Transverse colon (tissue), 4 donors: ENCODE results near the gene SLC26A5. TPM values are rescaled to one million over a fixed set of nuclear protein-coding genes. Genes with fewer than 3 reads are reported as not detected.

ENCODE experiments used
- DNase-seq: peaks from one replicate; pipeline ENCODE4 v3.0.0-alpha.2; 2019
- H3K27ac ChIP-seq, 4 donors: fragments of 200-600 bp; sonication (generic); 2 replicates each; pipeline ENCODE4 v1.5.1; 2016 to 2018; ENCODE audit warnings: inconsistent platforms in 4 of 4
- H3K27me3 ChIP-seq: fragments of 200-600 bp; sonication (generic); 2 replicates; pipeline ENCODE4 v1.5.1; 2017; ENCODE audit warnings: inconsistent platforms
- H3K36me3 ChIP-seq, 4 donors: fragments of 200-600 bp; sonication (generic); 2 replicates each; pipeline ENCODE4 v1.5.1; 2017 to 2019; ENCODE audit warnings: inconsistent platforms in 4 of 4
- H3K4me1 ChIP-seq, 4 donors: fragments of 200-600 bp; sonication (generic); 2 replicates each; pipeline ENCODE4 v1.5.1; 2017 to 2020; ENCODE audit warnings: inconsistent platforms in 4 of 4
- H3K4me3 ChIP-seq, 4 donors: fragments of 200-600 bp; sonication (generic); 1 replicate in 1 of 4; 2 replicates in 3 of 4; pipeline versions ENCODE4 v1.5.1 to v1.6.1; 2017 to 2019; ENCODE audit warnings: inconsistent platforms in 4 of 4
- H3K9me3 ChIP-seq, 2 donors: fragments of 200-600 bp; sonication (generic); 2 replicates each; pipeline ENCODE4 v1.5.1; 2017 to 2019; ENCODE audit warnings: inconsistent platforms in 2 of 2
- CTCF ChIP-seq, 5 experiments: fragments of 200-600 bp in 3 of 5; fragments of 450-650 bp in 2 of 5; sonication (generic) in 3 of 5; IDR thresholded peaks; 1 replicate in 2 of 5; 2 replicates in 3 of 5; pipeline ENCODE4 v1.5.1; 2016 to 2017; ENCODE audit warnings: antibody characterized with exemption in 5 of 5, inconsistent platforms in 3 of 5, mild to moderate bottlenecking in 2 of 5, moderate library complexity in 1 of 5
- EP300 ChIP-seq: sonication (generic); formaldehyde crosslinking; IDR thresholded peaks from one replicate; pipeline ENCODE4 v1.6.1; 2017; ENCODE audit warnings: antibody characterized with exemption, low read depth
- POLR2A ChIP-seq: fragments of 450-650 bp; IDR thresholded peaks from one replicate; pipeline ENCODE4 v1.6.1; 2016; ENCODE audit warnings: antibody characterized with exemption, mild to moderate bottlenecking, moderate library complexity
- POLR2AphosphoS5 ChIP-seq, 3 donors: sonication (generic); formaldehyde crosslinking; IDR thresholded peaks; one replicate each; pipeline ENCODE4 v1.6.1; 2016; ENCODE audit warnings: antibody characterized with exemption in 3 of 3
- whole genome bisulfite sequencing, 2 donors: methylation state at CpG; one replicate each; pipeline ENCODE4 v1.1.5; 2018; ENCODE audit warnings: low coverage in 1 of 2; 5-methylcytosine and 5-hydroxymethylcytosine counted together
- in situ Hi-C, 4 donors: fragments of 200-750 bp; cut with MboI; loops; one replicate each; pipeline versions ENCODE4 v1.15.0 to v1.15.1; 2017; ENCODE audit warnings: low sequenced_read_pairs in 3 of 4, low pct_ligation_motif_present in 1 of 4, low pct_unique_long_range_greater_than_20kb in 1 of 4
- intact Hi-C: fragments of 100-400 bp; cut with DNase I; formaldehyde crosslinking; loops from one replicate; pipeline ENCODE4 v1.15.1; 2023; ENCODE audit warnings: low total_unique reads
- total RNA-seq, 4 donors: library from RNA; depleted of rRNA; stranded (reverse); fragments of >200 nt; gene quantifications; one replicate each; pipeline ENCODE4 v1.1.0, GENCODE V29; 2016

SLC26A5 gene
- total RNA-seq, 4 donors from 2014 or later = 0.27 to 6.0 (median 0.32) TPM; not detected in 1

- H3K4me1 ChIP-seq = no peaks in the 10 kb centered on the region
- no peaks in the 10 kb centered on the region for H3K9me3 ChIP-seq
- H3K27me3 ChIP-seq = no peaks in the 10 kb centered on the region
- H3K36me3 ChIP-seq = peaks cover 0 to 5% (median 2%) of the 10 kb centered on the region in 4 donors
- TF ChIP-seq POLR2AphosphoS5 (IDR thresholded peaks at IDR 0.05) (no peak), EP300 (no peak), POLR2A (no peak), CTCF (IDR thresholded peaks at IDR 0.05) (no peak)
- intact Hi-C loops (no loop called here), in situ Hi-C loops (no loop called here)
- no peak overlapping the region for H3K4me3 ChIP-seq
- WGBS, 2 donors = 41 to 58% methylated on average over 6 of the region's 6 CpGs
- DNase-seq = no peak
- H3K27ac ChIP-seq = no peak overlapping the region
These were observed 72.0 kb downstream of the SLC26A5 start for GRCh38 chr7:103373866-103374643.

GRCh38 chr7:103369432-103369831 is 76.6 kb downstream of the SLC26A5 start:
- Histone ChIP-seq H3K36me3 (peaks cover 0 to 51% (median 24%) of the 10 kb centered on the region in 4 donors), H3K4me1 (no peaks in the 10 kb centered on the region), H3K9me3 (no peaks in the 10 kb centered on the region), H3K4me3 (no peak overlapping the region), H3K27me3 (no peaks in the 10 kb centered on the region), H3K27ac (no peak overlapping the region)
- intact Hi-C loops = no loop called here
- DNase-seq = no peak
- in situ Hi-C loops = no loop called here
- no peak for TF ChIP-seq POLR2A
- TF ChIP-seq EP300 = no peak
- no peak for TF ChIP-seq POLR2AphosphoS5 (IDR thresholded peaks at IDR 0.05)
- TF ChIP-seq CTCF (IDR thresholded peaks at IDR 0.05) = no peak
- 84 to 94% methylated on average over 4 to 5 of the region's 5 CpGs for WGBS, 2 donors

GRCh38 chr7:103349805-103350204 is 96.2 kb downstream of the SLC26A5 start:
- TF ChIP-seq POLR2A (no peak), POLR2AphosphoS5 (IDR thresholded peaks at IDR 0.05) (no peak), CTCF (IDR thresholded peaks at IDR 0.05) (no peak), EP300 (no peak)
- Histone ChIP-seq H3K36me3 (peaks cover 0 to 4% (median 2%) of the 10 kb centered on the region in 4 donors), H3K4me1 (peaks cover 14 to 49% (median 20%) of the 10 kb centered on the region in 4 donors), H3K27ac (no peak overlapping the region), H3K27me3 (no peaks in the 10 kb centered on the region), H3K9me3 (no peaks in the 10 kb centered on the region), H3K4me3 (no peak overlapping the region)
- no peak for DNase-seq
- in situ Hi-C loops = no loop called here
- intact Hi-C loops = no loop called here
- WGBS, 2 donors = 53 to 79% methylated on average over 1 of the region's 1 CpG

GRCh38 chr7:103348959-103349358 is 97.0 kb downstream of the SLC26A5 start:
- Histone ChIP-seq H3K36me3 (no peaks in the 10 kb centered on the region), H3K4me3 (peak overlapping the region in 2 of 4 donors; percentile 70 to 95), H3K27ac (no peak overlapping the region), H3K9me3 (no peaks in the 10 kb centered on the region), H3K4me1 (peaks cover 14 to 49% (median 21%) of the 10 kb centered on the region in 4 donors), H3K27me3 (no peaks in the 10 kb centered on the region)
- 32 to 51% methylated on average over 2 of the region's 2 CpGs for WGBS, 2 donors
- no peak for TF ChIP-seq CTCF (IDR thresholded peaks at IDR 0.05)
- no peak for DNase-seq
- in situ Hi-C loops = no loop called here
- intact Hi-C loops = no loop called here
